Colon (tissue), 2 donors: ENCODE measurements around the gene CLDN15.
"Not testable (repeated sequence)": the region's sequence is repeated elsewhere in the genome, so short reads cannot be mapped to it uniquely, and the experiment has no call there.

Experiments used
- FAIRE-seq: peaks from 2 replicates; lab custom pipeline; 2012; peaks lifted over from hg19 to GRCh38; lab: Jason Lieb, UNC
- donor health status: control.
- donor health status: control.

CLDN15 gene

GRCh38 chr7:101237206-101238067, at the start of gene CLDN15:
Gene CLDN15, minus strand, starts transcription at chr7:101237802. Its CDS starts 221 bp downstream, at chr7:101237581.
- no peak for FAIRE-seq

- FAIRE-seq: no peak
These were observed 49.4 kb upstream of the CLDN15 start for GRCh38 chr7:101287032-101287431.

- not testable (repeated sequence) for FAIRE-seq
These were observed 48.3 kb upstream of the CLDN15 start for GRCh38 chr7:101285880-101286279.

DNA sequence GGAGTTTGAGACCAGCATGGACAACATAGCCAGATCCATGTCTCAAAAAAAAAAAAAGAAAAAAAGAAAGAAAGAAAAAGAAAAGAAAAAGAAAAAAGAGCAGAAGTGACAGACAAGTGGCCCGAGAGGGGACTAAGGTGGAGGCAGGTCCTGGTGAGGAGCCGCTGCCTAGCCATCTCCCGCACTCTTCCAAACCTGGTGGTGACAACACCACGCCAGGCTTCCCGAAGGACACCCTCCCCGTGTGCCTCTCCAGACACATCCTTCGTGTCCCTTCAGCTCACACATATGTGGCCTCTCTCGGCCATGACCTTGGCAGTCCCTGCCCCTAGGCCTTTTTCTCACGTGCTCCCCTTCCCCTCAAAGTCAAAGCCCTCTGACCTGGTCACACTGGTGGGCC, 47.6 kb upstream of the CLDN15 start:
- no peak for FAIRE-seq

DNA sequence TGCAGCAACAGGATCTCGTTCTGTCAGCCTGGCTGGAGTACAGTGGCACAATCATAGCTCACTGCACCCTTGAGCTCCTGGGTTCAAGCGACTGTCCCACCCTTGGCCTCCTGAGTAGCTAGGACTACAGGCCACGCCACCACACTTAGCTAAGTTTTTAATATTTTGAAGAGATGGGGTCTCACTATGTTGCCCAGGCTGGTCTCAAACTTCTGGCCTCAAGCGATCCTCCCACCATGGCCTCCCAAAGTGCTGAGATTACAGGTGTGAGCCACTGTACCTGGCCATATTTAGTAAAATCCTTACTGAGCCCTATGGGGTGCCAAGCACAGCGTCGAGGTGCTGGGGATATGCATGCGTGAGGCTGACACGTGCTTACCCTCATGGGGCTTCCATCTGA, 43.3 kb upstream of the CLDN15 start:
- not testable (repeated sequence) for FAIRE-seq

GRCh38 chr7:101278461-101279292, 41.1 kb upstream of the CLDN15 start:
- FAIRE-seq: no peak

DNA sequence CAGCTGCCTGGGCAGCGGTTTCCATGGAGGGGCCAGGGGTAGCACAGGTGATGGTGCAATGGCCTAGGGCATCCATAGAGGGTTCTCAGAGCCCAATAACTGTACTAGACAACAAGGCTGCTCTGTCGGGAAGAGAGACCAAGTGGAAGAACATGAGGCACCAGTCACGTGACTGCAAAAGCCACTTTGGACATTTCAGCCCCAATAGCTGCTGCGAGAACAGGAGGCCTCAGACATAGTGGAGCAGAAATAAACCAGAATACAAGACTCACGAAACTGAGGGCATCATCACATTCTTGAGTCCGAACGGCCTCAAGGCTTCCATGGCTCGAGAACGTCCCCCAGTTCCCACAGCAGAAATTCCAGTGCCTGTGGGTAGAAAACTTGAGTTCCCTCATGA, 39.6 kb upstream of the CLDN15 start:
- FAIRE-seq: no peak

DNA sequence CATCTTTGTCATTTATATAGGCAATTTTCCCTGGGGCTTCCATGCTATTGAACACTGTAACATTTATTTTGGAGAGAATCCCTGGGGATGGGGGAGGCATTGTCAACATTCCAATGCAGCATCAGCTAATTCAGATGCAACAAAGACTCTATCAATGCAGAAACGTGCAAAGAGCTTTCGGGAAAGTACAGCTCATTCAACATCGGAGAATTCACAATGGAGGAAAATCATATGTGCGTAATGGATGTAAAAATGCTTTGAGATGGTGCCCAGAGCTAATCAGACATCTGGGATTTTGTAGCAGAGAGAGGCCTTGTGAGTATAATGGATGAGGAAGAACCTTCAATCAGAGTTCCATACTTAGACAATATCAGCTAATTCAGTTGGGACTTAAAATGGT, 35.6 kb upstream of the CLDN15 start:
- no peak for FAIRE-seq

- FAIRE-seq: no peak
These were observed 33.4 kb upstream of the CLDN15 start for GRCh38 chr7:101271021-101271420.

- FAIRE-seq: no peak
These were observed 32.1 kb upstream of the CLDN15 start for GRCh38 chr7:101269664-101270063.

DNA sequence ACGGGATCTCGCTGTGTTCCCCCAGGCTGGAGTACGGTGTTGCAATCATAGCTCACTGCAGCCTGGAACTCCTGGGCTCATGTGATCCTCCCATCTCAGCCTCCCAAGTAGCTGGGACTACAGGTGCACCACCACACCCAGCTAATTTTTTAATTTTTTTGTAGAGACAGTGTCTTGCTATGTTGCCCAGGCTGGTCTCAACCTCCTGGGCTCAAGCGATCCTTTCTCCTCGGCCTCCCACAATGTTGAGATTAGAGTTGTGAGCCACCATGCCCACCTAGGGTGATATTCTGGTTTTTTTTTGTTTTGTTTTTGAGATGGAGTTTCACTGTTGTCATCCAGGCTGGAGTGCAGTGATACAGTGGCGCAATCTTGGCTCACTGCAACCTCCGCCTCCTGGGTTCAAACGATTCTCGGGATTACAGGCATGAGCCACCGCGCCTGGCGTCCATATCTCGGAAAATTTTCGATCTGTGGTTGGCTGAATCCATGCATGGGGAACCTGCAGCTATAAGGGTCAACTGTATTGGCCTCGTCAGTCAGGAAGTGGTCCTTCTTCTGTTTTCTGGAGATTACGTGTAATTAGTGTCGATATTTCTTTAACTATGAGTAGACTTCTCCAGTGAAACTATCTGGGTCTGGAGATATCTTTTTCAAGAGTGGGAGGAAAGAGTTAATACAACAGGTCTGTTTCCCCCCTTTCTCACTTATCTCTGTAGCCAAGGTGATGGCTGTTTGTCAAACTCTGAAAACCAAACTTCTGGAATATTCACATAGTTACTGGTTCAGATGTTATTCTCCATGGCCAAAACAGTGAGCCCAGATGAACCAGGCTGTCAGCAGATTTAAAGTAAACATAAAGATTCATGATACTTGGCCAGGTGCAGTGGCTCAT, 28.3 kb upstream of the CLDN15 start:
- FAIRE-seq: no peak

DNA sequence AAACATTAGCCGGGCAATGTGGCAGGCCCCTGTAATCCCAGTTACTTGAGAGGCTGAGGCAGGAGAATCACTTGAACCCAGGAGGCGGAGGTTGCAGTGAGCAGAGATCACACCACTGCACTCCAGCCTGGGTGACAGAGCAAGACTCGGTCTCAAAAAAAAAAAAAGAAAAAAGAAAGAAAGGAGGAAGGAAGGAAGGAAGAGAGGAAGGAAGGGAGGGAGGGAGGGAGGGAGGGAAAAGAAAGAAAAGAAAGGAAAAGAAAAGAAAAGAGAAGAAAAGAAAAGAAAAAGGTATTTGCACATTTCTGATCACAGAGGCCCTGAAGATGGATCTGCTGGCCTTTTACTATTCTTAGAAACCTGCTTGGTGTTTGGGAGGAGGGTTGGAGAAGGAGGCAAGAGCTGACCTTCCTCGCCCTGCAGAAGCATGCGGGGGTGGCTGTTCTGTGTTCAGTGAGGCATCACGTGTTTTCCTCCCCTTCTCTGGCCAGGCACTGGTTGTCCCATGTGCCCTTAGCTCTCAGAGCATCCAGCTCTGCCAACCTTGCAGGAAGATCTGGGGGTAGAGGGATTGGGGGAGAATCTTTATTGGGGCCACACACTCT, 26.6 kb upstream of the CLDN15 start:
- FAIRE-seq: not testable (repeated sequence)

- no peak for FAIRE-seq
These were observed 20.7 kb upstream of the CLDN15 start for GRCh38 chr7:101258243-101258731.

DNA sequence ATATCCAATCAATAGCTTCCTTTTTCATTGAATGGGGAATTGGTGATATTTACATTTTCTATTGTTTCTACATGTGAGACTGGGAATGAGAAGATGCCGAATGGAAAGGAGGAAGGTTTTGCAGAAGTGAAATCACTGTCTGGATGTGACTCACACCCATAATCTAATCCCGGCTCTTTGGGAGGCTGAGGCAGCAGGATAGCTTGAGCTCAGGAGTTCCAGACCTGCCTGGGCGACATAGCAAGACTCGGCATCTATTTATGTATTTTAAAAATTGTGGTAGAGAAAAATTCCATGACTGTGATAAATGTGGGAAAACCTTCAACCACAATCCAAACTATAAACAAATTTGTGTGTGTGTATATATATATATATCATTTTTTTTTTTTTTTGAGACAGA, 18.2 kb upstream of the CLDN15 start:
- no peak for FAIRE-seq

GRCh38 chr7:101253199-101253598, 15.6 kb upstream of the CLDN15 start:
- not testable (repeated sequence) for FAIRE-seq

DNA sequence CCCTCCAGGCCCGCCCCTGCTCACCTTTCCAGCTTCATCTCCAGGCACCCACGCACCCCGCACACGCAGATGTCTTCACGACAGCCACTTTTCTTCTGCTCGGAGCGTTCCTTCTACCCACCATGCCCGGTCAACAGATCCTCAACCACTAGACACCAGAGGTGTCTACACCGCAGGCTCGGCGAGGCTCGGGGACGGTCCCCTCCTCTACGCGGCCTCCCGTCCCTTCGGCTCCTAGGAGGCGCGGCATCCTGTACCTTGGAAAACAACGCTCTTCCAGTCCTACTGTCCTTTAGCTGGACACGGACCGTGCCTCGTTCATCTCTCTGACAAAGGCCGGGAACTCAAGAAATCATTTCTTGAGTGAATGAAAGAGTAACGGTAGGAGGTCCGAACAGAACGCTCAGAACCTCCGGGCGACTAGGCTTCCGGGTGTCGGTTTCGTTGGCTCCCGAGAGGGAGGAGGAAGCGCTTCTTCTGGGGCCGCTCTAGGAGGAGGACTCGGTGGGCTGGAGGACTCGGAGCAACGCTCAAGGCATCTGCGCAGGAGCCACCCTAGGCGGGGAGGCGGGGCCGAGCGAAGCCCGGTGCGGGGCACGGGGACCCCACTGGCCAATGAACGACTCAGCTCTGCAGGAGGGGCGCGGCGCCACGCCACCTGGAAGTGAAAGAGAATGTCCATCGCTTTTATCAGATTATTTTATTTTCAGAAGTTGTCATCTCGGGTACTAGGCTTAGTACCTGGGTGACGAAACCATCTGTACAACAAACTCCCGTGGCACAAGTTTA, 14.5 kb upstream of the CLDN15 start:
- peak; percentile 78 for FAIRE-seq

DNA sequence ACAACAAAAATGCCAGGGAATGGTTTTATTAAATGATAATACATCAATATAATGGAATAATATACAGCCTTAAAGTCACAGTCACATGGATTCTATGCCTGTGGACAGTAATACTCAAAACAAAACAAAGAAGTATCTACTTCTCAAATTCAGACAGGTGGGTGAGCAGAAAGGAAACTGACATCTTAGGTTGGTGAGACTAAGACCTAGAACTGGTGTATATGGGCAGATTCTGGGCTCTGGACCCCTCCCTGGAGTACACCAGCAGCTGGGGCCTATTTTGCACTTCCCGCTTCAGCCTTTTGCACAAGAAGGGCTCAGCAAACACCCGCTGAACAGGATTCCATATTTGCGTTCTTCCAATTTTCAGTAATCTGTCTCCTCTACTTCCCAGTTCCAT, 12.7 kb upstream of the CLDN15 start:
- FAIRE-seq: no peak

DNA sequence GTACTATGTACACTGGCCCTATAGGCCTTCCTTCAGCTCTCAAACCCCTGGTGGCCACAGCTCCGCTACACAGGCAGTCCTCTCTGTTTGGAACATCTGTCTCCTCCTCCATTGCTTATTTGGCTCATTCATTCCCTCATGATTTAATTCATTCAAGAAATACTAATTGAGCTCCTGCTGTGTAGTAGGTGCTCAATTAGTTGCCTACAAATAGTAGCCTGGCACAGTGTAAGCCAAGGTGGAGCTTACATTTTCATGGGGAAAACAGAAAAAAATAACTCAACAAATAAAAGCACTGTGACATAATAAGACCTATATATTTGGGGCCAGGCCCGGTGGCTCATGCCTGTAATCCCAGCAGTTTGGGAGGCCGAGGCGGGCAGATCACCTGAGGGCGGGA, 10.7 kb upstream of the CLDN15 start:
- no peak for FAIRE-seq

DNA sequence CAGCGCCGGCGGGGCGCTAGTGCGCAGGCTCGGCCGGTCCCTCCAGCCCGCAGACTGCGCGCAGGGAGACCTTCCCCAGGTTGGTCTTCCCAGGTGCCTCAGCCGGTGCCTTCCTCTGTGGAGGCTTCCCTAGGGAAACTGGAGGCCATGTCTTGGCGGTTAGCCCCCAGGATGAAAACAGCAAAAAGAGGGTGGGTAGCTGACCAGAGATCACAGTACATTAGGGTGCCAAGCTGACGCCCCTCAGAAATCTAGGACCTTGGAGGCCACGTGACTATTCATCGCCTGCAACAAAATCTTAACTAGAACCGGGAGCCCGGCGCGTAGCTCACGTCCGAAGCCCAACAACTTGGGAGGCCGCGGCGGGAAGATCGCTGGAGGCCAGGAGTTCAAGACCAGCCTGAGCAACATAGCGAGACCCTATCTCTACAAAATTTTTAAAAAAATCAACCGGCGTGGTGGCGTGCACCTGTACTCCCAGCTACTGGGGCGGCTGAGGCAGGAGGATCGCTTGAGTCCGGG, 7.6 kb upstream of the CLDN15 start:
- no peak for FAIRE-seq

DNA sequence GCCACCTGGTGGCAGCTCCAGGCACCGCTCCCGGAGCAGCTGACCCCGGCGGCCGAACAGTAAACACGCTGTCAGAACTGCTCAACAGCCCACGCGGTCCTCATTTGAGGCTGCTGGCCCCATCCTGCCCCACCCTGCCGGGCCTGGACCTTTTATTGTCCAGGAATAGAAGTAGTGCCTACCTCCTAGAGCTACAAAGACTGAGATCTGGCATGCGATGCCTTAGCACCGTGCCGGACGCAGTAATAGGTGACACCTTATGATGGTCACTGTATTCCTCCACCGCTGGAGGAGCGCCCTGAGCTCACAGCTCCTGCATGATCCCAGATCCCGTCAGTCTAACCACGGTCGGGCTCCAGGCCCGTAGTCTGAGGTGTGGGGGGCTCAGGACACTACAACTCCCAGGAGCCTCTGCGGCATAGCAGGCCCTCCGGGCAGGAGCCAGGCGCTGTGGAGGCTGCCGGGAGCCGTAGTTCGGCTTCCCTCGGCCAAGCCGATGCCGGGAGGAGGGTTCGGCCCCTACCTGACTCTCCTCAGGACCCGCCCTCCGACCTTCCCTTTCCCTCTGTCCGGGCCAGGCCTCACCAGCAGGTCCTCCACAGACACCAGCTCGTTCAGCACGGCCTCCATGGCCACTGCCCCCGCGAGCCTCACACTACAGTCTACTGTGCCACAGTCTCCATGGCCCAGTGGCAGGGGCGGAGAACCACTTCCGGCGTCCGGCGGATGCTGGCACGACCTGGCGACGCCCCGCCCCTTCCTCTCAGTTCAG, 7.0 kb upstream of the CLDN15 start, which contains the start of gene FIS1:
TSS of gene FIS1 (minus strand) at position 707 of the 772 bp plus-strand sequence. CDS start at position 630, 77 bp downstream.
- FAIRE-seq: no peak
